Stomach (tissue), 4 donors: ENCODE measurements around the gene THSD1.
"Not testable (repeated sequence)": the region's sequence is repeated elsewhere in the genome, so short reads cannot be mapped to it uniquely, and the experiment has no call there.

ENCODE experiments used
- CTCF ChIP-seq, 7 experiments: fragments of 450-650 bp in 4 of 7; fragments of 200-600 bp in 3 of 7; sonication (generic) in 3 of 7; IDR thresholded peaks; one replicate each; pipeline ENCODE4 v1.5.1; 2016 to 2019; ENCODE audit warnings: antibody characterized with exemption in 7 of 7, control low read depth in 2 of 7, mild to moderate bottlenecking in 1 of 7
- EP300 ChIP-seq: sonication (generic); formaldehyde crosslinking; IDR thresholded peaks from one replicate; pipeline ENCODE4 v1.6.1; 2017; ENCODE audit warnings: antibody characterized with exemption
- POLR2A ChIP-seq, 4 donors: fragments of 450-650 bp; IDR thresholded peaks; one replicate each; pipeline ENCODE4 v1.6.1; 2016; ENCODE audit warnings: antibody characterized with exemption in 4 of 4, control low read depth in 2 of 4, mild to moderate bottlenecking in 1 of 4, moderate library complexity in 1 of 4
- POLR2AphosphoS5 ChIP-seq, 3 donors: sonication (generic); formaldehyde crosslinking; IDR thresholded peaks; one replicate each; pipeline ENCODE4 v1.6.1; 2016; ENCODE audit warnings: antibody characterized with exemption in 3 of 3

GRCh38 chr13:52373277-52373676 lies 32.7 kb downstream of the THSD1 start:
- not testable (repeated sequence) for TF ChIP-seq CTCF (IDR thresholded peaks at IDR 0.05); POLR2A (IDR thresholded peaks at IDR 0.05); POLR2AphosphoS5 (IDR thresholded peaks at IDR 0.05); EP300
